ENCODE measurements around the gene SLC8A2.

DNA sequence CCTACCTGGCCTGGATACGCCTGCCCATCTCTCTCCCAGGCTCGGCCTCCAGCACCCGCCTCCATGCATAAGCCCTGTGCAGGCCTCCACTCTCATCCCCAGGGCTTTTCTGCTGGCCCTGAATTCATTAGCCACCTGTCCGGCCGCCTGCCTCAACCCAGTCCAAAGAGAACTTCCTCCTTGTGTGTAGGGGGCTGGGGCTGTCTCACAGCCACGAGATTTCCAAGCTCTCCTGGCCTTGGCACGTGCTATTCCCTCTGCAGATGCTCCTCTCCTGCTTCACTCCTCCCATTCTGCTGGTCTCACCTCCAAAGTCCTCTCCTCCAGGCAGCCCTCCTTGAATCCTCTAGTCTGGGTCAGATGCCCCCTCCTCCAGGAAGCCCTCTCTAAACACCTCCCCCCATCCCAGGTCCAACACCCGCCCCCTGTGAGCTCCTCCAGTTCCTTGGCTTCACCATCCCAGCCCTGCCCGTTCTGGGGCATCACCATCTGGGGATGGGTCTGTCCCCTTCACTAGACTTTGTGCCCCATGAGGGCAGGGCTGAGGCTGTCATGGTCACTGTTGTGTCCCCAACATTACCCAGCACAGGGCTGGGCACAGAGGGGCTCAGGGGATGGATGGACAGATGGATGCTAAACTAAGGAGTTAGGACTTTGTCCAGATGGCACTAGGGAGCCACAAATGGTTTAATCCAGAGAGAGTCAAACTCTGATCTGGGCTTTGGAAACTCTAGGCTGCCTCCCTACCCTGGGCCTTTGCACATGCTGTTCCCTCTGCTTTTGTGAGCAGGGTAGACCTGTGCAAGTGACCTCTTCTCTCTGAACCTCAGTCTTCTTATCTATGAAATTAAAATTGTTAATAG lies 67.1 kb downstream of the SLC8A2 start:
- TF ChIP-seq POLR2A (IDR thresholded peaks at IDR 0.05): no peak
- TF ChIP-seq, protein P1, sequence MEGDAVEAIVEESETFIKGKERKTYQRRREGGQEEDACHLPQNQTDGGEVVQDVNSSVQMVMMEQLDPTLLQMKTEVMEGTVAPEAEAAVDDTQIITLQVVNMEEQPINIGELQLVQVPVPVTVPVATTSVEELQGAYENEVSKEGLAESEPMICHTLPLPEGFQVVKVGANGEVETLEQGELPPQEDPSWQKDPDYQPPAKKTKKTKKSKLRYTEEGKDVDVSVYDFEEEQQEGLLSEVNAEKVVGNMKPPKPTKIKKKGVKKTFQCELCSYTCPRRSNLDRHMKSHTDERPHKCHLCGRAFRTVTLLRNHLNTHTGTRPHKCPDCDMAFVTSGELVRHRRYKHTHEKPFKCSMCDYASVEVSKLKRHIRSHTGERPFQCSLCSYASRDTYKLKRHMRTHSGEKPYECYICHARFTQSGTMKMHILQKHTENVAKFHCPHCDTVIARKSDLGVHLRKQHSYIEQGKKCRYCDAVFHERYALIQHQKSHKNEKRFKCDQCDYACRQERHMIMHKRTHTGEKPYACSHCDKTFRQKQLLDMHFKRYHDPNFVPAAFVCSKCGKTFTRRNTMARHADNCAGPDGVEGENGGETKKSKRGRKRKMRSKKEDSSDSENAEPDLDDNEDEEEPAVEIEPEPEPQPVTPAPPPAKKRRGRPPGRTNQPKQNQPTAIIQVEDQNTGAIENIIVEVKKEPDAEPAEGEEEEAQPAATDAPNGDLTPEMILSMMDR (IDR thresholded peaks at IDR 0.05): no peak

Data from ovary (tissue), 3 donors.